ENCODE results near the gene BBS1.
"Not testable (repeated sequence)": the region's sequence is repeated elsewhere in the genome, so short reads cannot be mapped to it uniquely, and the experiment has no call there.

BBS1 gene

GRCh38 chr11:66524304-66525040, 14.0 kb downstream of the BBS1 start:
- DNase-seq (ENCODE audit: low read depth) = no peak

- DNase-seq (ENCODE audit: low read depth) = no peak
Measured at GRCh38 chr11:66529069-66529468, 18.6 kb downstream of the BBS1 start.

GRCh38 chr11:66529655-66530054, 19.2 kb downstream of the BBS1 start:
- DNase-seq (ENCODE audit: low read depth) = no peak

GRCh38 chr11:66530927-66531709, 20.7 kb downstream of the BBS1 start:
- DNase-seq (ENCODE audit: low read depth) = no peak

- no peak for DNase-seq (ENCODE audit: low read depth)
Measured at GRCh38 chr11:66531841-66532240, 21.4 kb downstream of the BBS1 start.

- no peak for DNase-seq (ENCODE audit: low read depth)
Measured at GRCh38 chr11:66532784-66533183, 22.3 kb downstream of the BBS1 start.

GRCh38 chr11:66539170-66539869, 28.9 kb downstream of the BBS1 start:
- DNase-seq (ENCODE audit: low read depth) = no peak

GRCh38 chr11:66539870-66540213, 29.4 kb downstream of the BBS1 start:
- DNase-seq (ENCODE audit: low read depth) = no peak

- not testable (repeated sequence) for DNase-seq (ENCODE audit: low read depth)
Measured at GRCh38 chr11:66540598-66540997, 30.2 kb downstream of the BBS1 start.

GRCh38 chr11:66541892-66542291, 31.5 kb downstream of the BBS1 start:
- no peak for DNase-seq (ENCODE audit: low read depth)

GRCh38 chr11:66542362-66542761, 31.9 kb downstream of the BBS1 start:
- no peak for DNase-seq (ENCODE audit: low read depth)

- peak; percentile 50 for DNase-seq (ENCODE audit: low read depth)
Measured at GRCh38 chr11:66543263-66544107, 33.0 kb downstream of the BBS1 start.

GRCh38 chr11:66544952-66545351, 34.5 kb downstream of the BBS1 start:
- not testable (repeated sequence) for DNase-seq (ENCODE audit: low read depth)

GRCh38 chr11:66545701-66546367, 35.4 kb downstream of the BBS1 start, which contains the start of gene ZDHHC24:
ZDHHC24 (minus strand) TSS chr11:66546048; CDS start chr11:66546003, 45 bp downstream.
- DNase-seq (ENCODE audit: low read depth) = peak; percentile 88

- DNase-seq (ENCODE audit: low read depth) = no peak
Measured at GRCh38 chr11:66546368-66546965, 36.0 kb downstream of the BBS1 start, which contains the start of gene ACTN3. ACTN3 (plus strand) TSS chr11:66546903; CDS start chr11:66546938, 35 bp downstream.

GRCh38 chr11:66546966-66547661, 36.7 kb downstream of the BBS1 start:
- DNase-seq (ENCODE audit: low read depth) = no peak

- no peak for DNase-seq (ENCODE audit: low read depth)
Measured at GRCh38 chr11:66547662-66548009, 37.2 kb downstream of the BBS1 start.

GRCh38 chr11:66548041-66548440, 37.6 kb downstream of the BBS1 start:
- no peak for DNase-seq (ENCODE audit: low read depth)

GRCh38 chr11:66548774-66549630, 38.6 kb downstream of the BBS1 start:
- DNase-seq (ENCODE audit: low read depth) = no peak
